K562 (cell line): Measurements from ENCODE around the gene PLEKHN1. TPM values are rescaled to one million over a fixed set of nuclear protein-coding genes. Genes with fewer than 3 reads are reported as not detected.

Experiments used
- CBX3 ChIP-seq, 2 experiments: IDR thresholded peaks; 1 replicate in 1 of 2; 2 replicates in 1 of 2; pipeline ENCODE4 v1.6.1; 2012; ENCODE audit warnings: inconsistent platforms in 2 of 2, low read length in 2 of 2, borderline replicate concordance in 1 of 2, control low read depth in 1 of 2
- KDM4B ChIP-seq, 2 experiments: fragments of 450-650 bp in 1 of 2; sonication (generic) in 1 of 2; IDR thresholded peaks; 2 replicates each; pipeline ENCODE4 v1.6.1; 2016 to 2017; ENCODE audit warnings: borderline replicate concordance in 2 of 2, antibody characterized with exemption in 1 of 2, low read depth in 1 of 2, mild to moderate bottlenecking in 1 of 2
- MAFF ChIP-seq: IDR thresholded peaks from 2 replicates; pipeline ENCODE4 v1.6.1; 2012; ENCODE audit warnings: low read length, improper control_type of control experiment
- RBM25 ChIP-seq: fragments of 200-400 bp; formaldehyde crosslinking; IDR thresholded peaks from 2 replicates; pipeline ENCODE4 v1.6.1; 2018; ENCODE audit warnings: low read length, low read depth, moderate library complexity; ENCODE audit not compliant: severe bottlenecking
- SMAD4 ChIP-seq: fragments of 250-450 bp; sonication (Bioruptor Pico); conservative IDR thresholded peaks from 2 replicates; pipeline ENCODE4 v1.8.0; 2021; ENCODE audit warnings: inconsistent platforms, mild to moderate bottlenecking, moderate library complexity
- TRIM28 ChIP-seq: fragments of 450-650 bp; IDR thresholded peaks from 2 replicates; pipeline ENCODE4 v1.6.1; 2017
- ZBTB1 ChIP-seq: sonication (generic); formaldehyde crosslinking; IDR thresholded peaks from 2 replicates; pipeline ENCODE4 v1.8.1; 2023; ENCODE audit warnings: missing genetic modification reagents, low read depth, mild to moderate bottlenecking, borderline replicate concordance
- ZFP1 ChIP-seq: fragments of 450-650 bp; formaldehyde crosslinking; IDR thresholded peaks from 2 replicates; pipeline ENCODE4 v1.4.0; 2020; ENCODE audit warnings: mild to moderate bottlenecking, mixed read lengths
- polyA plus RNA-seq, 8 experiments: library from polyadenylated mRNA; depleted of rRNA in 4 of 8; stranded (reverse) in 5 of 8; unstranded in 3 of 8; fragments of >200 nt; fragmentation: Nextera tagmentation in 2 of 8; fragmentation: Illumina TruSeq in 1 of 8; extraction: Ambion mirVana in 2 of 8; extraction: Trizol in 1 of 8; gene quantifications; 2 replicates each; pipeline versions ENCODE4 v1.2.1 to v1.2.3, GENCODE V29; 2011 to 2014; ENCODE audit warnings: inconsistent platforms in 1 of 8, missing spikeins in 1 of 8
- total RNA-seq, 7 experiments: library from RNA; depleted of rRNA in 6 of 7; stranded (reverse); fragments of >200 nt in 6 of 7; fragmentation: Illumina TruSeq in 2 of 7; extraction: Trizol in 2 of 7; gene quantifications; 2 replicates each; pipeline versions ENCODE4 v1.2.1 to v1.2.3, GENCODE V29; 2011 to 2021; ENCODE audit warnings: low replicate concordance in 1 of 7
- TF ChIP-seq, protein P1 (sequence below): IDR thresholded peaks from 3 replicates; pipeline ENCODE4 v1.6.1; 2011; ENCODE audit warnings: borderline replicate concordance, mild to moderate bottlenecking, moderate library complexity; ENCODE audit not compliant: insufficient read length; ENCODE audit errors: extremely low read depth
- TF ChIP-seq, protein P2 (sequence below): fragments of 150-350 bp; conservative IDR thresholded peaks from 2 replicates; pipeline ENCODE4 v1.6.1; 2014; ENCODE audit warnings: low read length
- TF ChIP-seq, protein P3 (sequence below): fragments of 450-650 bp; formaldehyde crosslinking; IDR thresholded peaks from 2 replicates; pipeline ENCODE4 v1.4.0; 2020; ENCODE audit warnings: mild to moderate bottlenecking, moderate library complexity
- TF ChIP-seq, protein P4 (sequence below): fragments of 250-450 bp; sonication (Bioruptor Pico); IDR thresholded peaks from 2 replicates; pipeline ENCODE4 v1.4.0; 2020

PLEKHN1 gene
- total and polyA plus RNA-seq, 9 of the 15 experiments (the other 6 are each of a cell fraction or from before 2014, with no cell fraction given), result 0.07 to 1.5 (median 0.13) TPM; not detected in 2

DNA sequence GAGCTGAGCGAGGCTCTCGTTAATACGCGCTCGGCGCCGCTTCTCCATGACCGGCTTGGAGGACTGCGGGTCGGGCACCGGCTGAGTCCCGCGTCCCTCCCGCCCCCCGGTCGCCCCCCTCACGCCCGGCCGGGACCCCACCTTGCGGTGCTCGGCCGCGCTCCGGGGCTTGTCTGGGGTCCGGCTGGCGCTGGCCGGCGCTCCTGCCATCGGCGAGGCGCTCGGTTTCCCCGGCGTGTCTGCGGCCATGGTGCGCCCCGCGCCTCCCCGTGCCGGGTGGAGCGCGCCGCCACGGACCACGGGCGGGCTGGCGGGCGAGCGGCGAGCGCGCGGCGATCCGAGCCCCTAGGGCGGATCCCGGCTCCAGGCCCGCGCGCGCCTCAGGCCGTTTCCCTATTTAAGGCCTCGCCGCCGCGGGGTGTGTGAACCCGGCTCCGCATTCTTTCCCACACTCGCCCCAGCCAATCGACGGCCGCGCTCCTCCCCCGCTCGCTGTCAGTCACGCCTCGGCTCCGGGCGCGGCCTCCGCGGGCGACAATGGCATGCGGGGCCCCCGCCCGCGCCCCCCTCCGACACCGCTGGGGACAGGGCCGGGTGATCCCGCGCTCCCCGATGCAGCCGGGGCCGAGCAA, 33.6 kb downstream of the PLEKHN1 start, which contains the start of gene HES4 (continued):
- TF ChIP-seq, protein P1, sequence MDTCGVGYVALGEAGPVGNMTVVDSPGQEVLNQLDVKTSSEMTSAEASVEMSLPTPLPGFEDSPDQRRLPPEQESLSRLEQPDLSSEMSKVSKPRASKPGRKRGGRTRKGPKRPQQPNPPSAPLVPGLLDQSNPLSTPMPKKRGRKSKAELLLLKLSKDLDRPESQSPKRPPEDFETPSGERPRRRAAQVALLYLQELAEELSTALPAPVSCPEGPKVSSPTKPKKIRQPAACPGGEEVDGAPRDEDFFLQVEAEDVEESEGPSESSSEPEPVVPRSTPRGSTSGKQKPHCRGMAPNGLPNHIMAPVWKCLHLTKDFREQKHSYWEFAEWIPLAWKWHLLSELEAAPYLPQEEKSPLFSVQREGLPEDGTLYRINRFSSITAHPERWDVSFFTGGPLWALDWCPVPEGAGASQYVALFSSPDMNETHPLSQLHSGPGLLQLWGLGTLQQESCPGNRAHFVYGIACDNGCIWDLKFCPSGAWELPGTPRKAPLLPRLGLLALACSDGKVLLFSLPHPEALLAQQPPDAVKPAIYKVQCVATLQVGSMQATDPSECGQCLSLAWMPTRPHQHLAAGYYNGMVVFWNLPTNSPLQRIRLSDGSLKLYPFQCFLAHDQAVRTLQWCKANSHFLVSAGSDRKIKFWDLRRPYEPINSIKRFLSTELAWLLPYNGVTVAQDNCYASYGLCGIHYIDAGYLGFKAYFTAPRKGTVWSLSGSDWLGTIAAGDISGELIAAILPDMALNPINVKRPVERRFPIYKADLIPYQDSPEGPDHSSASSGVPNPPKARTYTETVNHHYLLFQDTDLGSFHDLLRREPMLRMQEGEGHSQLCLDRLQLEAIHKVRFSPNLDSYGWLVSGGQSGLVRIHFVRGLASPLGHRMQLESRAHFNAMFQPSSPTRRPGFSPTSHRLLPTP, result no peak
- TF ChIP-seq RBM25 (peak; percentile 85), ZBTB1 (peak; percentile 80), SMAD4 (CRISPR knock-in tag) (peak; percentile 67), TRIM28 (no peak), MAFF (no peak), KDM4B (IDR thresholded peaks at IDR 0.05; ENCODE audit: borderline replicate concordance in 2 of 2, low read depth in 1 of 2) (no peak), CBX3 (IDR thresholded peaks at IDR 0.05; ENCODE audit: borderline replicate concordance in 1 of 2, low read length in 2 of 2) (no peak), ZFP1 (no peak)
- TF ChIP-seq, protein P2, sequence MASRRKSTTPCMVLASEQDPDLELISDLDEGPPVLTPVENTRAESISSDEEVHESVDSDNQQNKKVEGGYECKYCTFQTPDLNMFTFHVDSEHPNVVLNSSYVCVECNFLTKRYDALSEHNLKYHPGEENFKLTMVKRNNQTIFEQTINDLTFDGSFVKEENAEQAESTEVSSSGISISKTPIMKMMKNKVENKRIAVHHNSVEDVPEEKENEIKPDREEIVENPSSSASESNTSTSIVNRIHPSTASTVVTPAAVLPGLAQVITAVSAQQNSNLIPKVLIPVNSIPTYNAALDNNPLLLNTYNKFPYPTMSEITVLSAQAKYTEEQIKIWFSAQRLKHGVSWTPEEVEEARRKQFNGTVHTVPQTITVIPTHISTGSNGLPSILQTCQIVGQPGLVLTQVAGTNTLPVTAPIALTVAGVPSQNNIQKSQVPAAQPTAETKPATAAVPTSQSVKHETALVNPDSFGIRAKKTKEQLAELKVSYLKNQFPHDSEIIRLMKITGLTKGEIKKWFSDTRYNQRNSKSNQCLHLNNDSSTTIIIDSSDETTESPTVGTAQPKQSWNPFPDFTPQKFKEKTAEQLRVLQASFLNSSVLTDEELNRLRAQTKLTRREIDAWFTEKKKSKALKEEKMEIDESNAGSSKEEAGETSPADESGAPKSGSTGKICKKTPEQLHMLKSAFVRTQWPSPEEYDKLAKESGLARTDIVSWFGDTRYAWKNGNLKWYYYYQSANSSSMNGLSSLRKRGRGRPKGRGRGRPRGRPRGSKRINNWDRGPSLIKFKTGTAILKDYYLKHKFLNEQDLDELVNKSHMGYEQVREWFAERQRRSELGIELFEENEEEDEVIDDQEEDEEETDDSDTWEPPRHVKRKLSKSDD, result no peak
- TF ChIP-seq, protein P3, sequence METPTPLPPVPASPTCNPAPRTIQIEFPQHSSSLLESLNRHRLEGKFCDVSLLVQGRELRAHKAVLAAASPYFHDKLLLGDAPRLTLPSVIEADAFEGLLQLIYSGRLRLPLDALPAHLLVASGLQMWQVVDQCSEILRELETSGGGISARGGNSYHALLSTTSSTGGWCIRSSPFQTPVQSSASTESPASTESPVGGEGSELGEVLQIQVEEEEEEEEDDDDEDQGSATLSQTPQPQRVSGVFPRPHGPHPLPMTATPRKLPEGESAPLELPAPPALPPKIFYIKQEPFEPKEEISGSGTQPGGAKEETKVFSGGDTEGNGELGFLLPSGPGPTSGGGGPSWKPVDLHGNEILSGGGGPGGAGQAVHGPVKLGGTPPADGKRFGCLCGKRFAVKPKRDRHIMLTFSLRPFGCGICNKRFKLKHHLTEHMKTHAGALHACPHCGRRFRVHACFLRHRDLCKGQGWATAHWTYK (CRISPR knock-in tag), result 0 out of 2 replicates have a peak, but pooled peaks have one; percentile 27
- TF ChIP-seq, protein P4, sequence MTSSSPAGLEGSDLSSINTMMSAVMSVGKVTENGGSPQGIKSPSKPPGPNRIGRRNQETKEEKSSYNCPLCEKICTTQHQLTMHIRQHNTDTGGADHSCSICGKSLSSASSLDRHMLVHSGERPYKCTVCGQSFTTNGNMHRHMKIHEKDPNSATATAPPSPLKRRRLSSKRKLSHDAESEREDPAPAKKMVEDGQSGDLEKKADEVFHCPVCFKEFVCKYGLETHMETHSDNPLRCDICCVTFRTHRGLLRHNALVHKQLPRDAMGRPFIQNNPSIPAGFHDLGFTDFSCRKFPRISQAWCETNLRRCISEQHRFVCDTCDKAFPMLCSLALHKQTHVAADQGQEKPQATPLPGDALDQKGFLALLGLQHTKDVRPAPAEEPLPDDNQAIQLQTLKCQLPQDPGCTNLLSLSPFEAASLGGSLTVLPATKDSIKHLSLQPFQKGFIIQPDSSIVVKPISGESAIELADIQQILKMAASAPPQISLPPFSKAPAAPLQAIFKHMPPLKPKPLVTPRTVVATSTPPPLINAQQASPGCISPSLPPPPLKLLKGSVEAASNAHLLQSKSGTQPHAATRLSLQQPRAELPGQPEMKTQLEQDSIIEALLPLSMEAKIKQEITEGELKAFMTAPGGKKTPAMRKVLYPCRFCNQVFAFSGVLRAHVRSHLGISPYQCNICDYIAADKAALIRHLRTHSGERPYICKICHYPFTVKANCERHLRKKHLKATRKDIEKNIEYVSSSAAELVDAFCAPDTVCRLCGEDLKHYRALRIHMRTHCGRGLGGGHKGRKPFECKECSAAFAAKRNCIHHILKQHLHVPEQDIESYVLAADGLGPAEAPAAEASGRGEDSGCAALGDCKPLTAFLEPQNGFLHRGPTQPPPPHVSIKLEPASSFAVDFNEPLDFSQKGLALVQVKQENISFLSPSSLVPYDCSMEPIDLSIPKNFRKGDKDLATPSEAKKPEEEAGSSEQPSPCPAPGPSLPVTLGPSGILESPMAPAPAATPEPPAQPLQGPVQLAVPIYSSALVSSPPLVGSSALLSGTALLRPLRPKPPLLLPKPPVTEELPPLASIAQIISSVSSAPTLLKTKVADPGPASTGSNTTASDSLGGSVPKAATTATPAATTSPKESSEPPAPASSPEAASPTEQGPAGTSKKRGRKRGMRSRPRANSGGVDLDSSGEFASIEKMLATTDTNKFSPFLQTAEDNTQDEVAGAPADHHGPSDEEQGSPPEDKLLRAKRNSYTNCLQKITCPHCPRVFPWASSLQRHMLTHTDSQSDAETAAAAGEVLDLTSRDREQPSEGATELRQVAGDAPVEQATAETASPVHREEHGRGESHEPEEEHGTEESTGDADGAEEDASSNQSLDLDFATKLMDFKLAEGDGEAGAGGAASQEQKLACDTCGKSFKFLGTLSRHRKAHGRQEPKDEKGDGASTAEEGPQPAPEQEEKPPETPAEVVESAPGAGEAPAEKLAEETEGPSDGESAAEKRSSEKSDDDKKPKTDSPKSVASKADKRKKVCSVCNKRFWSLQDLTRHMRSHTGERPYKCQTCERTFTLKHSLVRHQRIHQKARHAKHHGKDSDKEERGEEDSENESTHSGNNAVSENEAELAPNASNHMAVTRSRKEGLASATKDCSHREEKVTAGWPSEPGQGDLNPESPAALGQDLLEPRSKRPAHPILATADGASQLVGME (CRISPR knock-in tag), result 0 out of 2 replicates have a peak, but pooled peaks have one; percentile 14
